ENCODE data around the gene BRIP1.
"Not testable (repeated sequence)": the region's sequence is repeated elsewhere in the genome, so short reads cannot be mapped to it uniquely, and the experiment has no call there.

BRIP1 gene

DNA sequence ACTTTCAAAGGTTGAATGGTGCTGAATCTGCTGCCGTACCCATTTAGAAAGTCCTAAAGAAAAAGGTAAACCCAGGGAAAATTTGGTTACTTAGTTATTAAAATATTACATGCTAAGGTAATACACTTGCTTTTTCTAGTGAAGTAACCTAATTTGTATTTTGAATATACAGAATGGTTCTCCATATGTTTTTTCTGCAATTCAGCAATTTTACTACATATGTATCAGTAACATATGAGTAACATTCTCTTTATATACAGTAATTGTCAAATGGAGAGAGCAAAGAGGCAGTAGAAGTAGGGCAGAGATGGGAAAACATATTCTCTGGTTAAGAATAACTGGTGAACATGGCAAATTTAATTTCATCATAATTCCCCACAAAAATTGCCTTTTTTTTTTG, 177.2 kb downstream of the BRIP1 start:
- no peak for DNase-seq

DNA sequence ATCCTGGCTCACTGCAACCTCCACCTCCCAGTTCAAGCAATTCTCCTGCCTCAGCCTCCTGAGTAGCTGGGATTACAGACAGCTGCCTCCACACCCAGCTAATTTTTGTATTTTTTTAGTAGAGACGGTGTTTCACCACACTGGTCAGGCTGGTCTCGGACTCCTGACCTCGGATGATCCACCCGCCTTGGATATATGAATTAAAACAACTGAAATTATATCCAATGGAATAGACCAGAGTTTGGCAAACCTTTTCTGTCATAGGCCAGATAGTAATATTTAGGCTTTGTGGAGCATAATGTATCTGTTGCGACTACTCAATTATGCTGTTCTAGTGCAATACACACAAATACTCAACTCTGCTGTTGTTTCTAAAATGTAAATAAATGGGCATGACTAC, 178.5 kb downstream of the BRIP1 start:
- no peak for DNase-seq

DNA sequence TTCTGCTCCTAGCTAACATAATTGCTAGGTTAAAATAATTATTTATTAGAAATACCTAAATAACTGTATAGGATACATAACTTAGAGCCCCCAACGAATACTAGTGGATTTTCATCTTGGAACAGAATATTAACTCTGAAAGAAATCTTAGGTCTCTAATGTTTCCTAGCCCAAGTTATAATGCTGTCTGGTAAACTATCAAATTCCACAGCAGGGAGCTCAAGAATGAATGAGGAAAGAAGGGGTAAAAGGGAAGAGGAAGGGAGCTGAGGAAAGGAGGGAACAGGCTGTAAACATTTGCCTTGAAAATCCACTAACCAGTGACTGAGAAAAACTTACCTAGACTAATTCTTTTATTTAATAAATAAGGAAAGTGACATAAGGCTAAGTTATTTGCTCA, 179.2 kb downstream of the BRIP1 start:
- no peak for DNase-seq

DNA sequence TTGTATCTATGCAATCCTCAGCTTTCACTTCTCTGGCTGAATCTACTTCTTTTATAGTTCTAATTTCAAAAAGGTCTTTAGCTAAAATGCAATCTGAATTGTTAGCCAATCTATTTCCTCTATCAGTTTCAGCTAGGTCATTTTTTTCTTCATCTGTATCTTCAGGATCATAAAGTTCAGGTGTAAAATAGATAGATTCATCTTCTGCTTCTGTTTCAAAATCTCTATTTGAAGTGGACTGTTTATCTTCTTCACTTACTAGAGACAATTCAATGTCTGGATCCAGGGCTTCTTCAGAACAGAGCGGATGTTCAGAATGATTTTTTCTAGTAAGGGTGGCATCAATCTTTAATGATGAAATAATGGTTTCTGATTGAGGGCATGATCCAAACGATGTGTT, 179.9 kb downstream of the BRIP1 start:
- no peak for DNase-seq

DNA sequence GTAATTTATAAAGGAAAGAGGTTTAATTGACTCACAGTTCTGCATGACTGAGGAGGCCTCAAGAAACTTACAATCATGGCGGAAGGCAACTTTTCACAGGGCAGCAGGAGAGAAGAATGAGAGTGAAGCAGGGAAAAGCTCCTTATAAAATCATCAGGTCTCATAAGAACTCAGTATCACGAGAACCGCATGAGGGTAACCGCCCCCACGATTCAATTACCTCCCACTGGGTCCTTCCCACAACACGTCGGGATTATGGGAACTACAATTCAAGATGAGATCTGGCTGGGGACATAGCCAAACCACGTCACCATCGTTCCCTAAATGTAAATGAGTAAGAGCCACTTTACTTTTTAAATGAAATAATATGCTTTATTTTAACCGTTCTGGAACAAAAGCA, 182.4 kb downstream of the BRIP1 start:
- no peak for DNase-seq

DNA sequence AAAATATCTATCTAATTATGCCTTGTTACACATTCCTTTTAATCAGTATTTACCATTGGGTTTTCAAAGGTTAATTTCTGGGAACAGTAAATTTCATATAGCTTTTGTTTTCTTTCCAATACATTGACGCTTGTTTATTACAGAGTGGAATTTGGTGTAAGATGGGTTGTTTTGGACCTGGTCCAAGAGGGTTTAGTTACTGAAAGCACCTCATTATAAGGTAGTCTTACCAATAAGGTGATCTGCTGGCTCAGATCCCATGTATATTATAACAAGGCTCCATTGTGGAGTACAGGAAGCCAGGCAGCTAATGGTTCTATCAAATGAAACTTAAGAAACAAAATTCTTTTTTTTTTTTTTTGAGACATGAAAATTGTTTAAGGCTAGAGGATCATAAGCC, 185.0 kb downstream of the BRIP1 start:
- no peak for DNase-seq

DNA sequence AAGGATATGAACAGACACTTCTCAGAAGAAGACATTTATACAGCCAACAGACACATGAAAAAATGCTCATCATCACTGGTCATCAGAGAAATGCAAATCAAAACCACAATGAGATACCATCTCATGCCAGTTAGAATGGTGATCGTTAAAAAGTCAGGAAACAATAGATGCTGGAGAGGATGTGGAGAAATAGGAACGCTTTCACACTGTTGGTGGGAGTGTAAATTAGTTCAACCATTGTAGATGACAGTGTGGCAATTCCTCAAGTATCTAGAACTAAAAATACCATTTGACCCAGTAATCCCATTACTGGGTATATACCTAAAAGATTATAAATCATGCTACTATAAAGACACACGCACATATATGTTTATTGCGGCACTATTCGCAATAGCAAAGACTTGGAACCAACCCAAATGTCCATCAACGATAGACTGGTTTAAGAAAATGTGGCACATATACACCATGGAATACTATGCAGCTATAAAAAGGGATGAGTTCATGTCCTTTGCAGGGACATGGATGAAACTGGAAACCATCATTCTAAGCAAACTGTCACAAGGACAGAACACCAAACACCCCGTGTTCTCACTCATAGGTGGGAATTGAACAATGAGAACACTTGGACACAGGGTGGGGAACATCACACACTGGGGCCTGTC, 186.0 kb downstream of the BRIP1 start:
- not testable (repeated sequence) for DNase-seq

DNA sequence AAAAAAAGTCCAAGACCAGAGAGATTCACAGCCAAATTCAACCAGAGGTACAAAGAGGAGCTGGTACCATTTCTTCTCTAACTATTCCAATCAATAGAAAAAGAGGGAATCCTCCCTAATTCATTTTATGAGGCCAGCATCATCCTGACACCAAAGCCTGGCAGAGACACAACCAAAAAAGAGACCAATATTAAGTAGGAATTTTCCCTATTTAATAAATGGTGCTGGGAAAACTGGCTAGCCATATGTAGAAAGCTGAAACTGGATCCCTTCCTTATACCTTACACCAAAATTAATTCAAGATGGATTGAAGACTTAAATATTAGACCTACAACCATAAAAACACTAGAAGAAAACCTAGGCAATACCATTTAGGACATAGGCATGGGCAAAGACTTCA, 186.8 kb downstream of the BRIP1 start:
- DNase-seq, result not testable (repeated sequence)

DNA sequence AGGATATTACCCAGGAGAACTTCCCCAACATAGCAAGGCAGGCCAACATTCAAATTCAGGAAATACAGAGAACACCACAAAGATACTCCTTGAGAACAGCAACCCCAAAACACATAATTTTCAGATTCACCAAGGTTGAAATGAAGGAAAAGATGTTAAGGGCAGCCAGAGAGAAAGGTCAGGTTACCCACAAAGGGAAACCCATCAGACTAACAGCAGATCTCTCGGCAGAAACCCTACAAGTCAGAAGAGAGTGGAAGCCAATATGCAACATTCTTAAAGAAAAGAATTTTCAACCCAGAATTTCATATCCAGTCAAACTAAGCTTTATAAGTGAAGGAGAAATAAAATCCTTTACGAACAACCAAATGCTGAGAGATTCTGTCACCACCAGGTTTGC, 188.7 kb downstream of the BRIP1 start:
- DNase-seq, result not testable (repeated sequence)

- not testable (repeated sequence) for DNase-seq
Observed at GRCh38 chr17:61673019-61673897, 190.1 kb downstream of the BRIP1 start.

GRCh38 chr17:61672140-61672539, 191.2 kb downstream of the BRIP1 start:
- DNase-seq, result no peak

- no peak for DNase-seq
Observed at GRCh38 chr17:61670691-61671090, 192.6 kb downstream of the BRIP1 start.

- no peak for DNase-seq
Observed at GRCh38 chr17:61669522-61669921, 193.8 kb downstream of the BRIP1 start.

- no peak for DNase-seq
Observed at GRCh38 chr17:61668486-61668885, 194.8 kb downstream of the BRIP1 start.

DNA sequence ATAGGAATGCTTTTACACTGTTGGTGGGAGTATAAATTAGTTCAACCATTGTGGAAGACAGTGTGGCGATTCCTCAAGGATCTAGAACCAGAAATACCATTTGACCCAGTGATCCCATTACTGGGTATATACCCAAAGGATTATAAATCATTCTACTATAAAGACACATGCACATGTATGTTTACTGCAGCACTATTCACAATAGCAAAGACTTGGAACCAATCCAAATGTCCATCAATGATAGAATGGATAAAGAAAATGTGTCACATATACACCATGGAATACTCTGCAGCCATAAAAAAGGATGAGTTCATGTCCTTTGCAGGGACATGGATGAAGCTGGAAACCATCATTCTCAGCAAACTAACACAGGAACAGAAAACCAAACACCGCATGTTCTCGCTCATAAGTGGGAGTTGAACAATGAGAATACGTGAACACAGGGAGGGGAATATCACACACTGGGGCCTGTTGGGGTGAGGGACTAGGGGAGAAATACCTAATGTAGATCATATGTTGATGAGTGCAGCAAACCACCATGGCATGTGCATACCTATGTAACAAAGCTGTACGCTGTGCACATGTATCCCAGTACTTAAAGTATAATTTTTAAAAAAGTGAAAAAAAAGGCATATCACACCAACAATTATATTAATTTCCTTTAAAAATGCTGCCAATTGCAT, 196.8 kb downstream of the BRIP1 start:
- not testable (repeated sequence) for DNase-seq

- no peak for DNase-seq
Observed at GRCh38 chr17:61663310-61663709, 200.0 kb downstream of the BRIP1 start.

DNA sequence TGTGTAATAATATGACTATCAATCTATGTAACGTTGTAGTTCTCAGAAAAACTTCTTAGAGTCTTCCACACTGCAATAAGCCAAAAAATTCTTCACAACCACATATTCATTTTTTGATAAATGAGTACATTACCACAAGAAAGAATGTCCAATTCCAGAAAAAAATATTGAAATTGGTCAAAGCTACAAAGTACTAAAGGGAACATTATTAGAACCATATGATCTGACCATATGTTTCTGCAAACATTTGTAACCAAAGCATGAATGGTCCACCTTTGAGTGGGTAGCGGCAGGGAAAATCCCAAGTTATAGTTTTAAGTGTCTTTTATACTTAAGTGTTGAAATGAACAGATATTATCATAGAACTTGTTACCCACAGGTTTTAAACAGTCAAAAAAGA, 200.6 kb downstream of the BRIP1 start:
- DNase-seq, result no peak

GRCh38 chr17:61662186-61662585, 201.1 kb downstream of the BRIP1 start:
- DNase-seq, result no peak

- no peak for DNase-seq
Observed at GRCh38 chr17:61660746-61661485, 202.4 kb downstream of the BRIP1 start.

GRCh38 chr17:61659437-61659836, 203.9 kb downstream of the BRIP1 start:
- DNase-seq, result no peak

DNA sequence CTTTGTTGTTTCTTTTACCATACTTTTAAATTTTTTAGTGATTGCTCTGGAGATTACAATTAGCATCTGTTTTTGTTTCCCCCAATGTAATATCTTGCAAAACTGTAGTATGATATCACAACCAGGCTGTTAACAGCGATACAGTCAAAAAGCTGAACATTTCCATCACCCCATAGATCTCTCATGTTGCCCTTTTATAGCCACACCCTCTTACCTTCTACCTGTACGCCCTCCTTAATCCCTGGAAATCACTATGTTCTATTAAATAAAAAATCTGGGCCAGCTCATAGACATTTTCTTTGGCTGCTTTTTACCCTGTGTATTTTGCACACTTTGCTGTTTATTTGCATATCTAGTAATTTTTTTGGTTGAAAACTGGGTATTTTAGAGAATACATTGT, 205.1 kb downstream of the BRIP1 start:
- DNase-seq, result no peak

GRCh38 chr17:61657338-61657737, 206.0 kb downstream of the BRIP1 start:
- DNase-seq, result no peak

DNA sequence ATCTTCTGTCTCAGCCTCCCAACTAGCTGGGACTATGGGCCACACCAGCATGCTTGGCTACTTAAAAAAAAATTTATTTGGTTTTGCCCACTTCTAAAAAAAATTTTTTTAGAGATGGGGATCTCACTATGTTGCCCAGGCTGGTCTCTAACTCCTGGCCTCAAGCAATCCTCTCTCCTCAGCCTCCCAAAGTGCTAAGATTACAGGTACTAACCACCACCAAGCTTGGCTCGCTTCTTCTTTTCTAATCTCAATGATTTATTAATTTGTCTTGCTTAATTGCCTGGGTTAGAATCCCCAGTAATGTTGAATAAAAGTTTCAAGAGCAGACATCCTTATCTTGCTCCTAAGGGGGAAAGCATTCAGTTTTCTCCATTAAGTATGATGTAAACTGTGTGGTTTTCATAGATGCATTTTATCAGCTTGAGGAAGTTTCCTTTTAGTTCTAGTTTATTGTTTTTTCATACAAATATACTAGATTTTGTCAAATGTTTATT, 206.6 kb downstream of the BRIP1 start:
- no peak for DNase-seq
